ENCODE data around the gene TAF10. TPM values are rescaled to one million over a fixed set of nuclear protein-coding genes. Genes with fewer than 3 reads are reported as not detected.

The TAF10 gene
- total and polyA plus RNA-seq, 4 donors = 10.5 to 58.1 (median 31.5) TPM

DNA sequence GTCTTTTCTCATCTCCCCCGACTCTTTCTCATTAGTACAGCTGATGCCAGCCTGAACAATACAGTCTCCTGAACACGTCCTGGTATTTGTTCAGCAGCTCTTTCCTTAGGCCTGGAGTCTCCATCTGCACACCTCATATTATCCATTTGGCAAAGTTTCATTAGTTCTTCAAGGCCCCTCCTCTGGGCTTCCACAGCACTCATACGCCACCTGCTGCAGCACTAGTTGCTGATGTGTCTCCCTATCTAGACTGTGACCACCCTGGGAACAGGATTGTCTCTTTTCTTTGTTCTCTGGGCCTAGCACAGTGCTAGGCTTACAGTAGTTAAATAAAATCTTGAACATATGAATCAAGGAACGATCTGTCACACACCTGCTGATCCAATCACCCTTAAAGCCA is 26.4 kb upstream of the TAF10 start:
- Histone ChIP-seq H3K9me3 (ENCODE audit: control insufficient read depth in 4 of 4, low read length in 3 of 4) (no peaks in the 10 kb centered on the region), H3K9ac (ENCODE audit: low read depth in 1 of 2, low read length in 2 of 2) (no peak overlapping the region), H3K27ac (ENCODE audit: low read depth in 1 of 2, low read length in 2 of 2) (peak overlapping the region in 1 of 2 donors; percentile 7), H3K4me1 (ENCODE audit: control insufficient read depth in 4 of 4, insufficient read depth in 4 of 4, low read length in 3 of 4) (peaks cover 3 to 42% (median 27%) of the 10 kb centered on the region in 4 donors), H3K27me3 (ENCODE audit: control insufficient read depth in 4 of 4, insufficient read depth in 4 of 4, low read length in 3 of 4) (no peaks in the 10 kb centered on the region), H3K36me3 (ENCODE audit: control insufficient read depth in 4 of 4, insufficient read depth in 3 of 4, low read depth in 1 of 4, low read length in 3 of 4) (no peaks in the 10 kb centered on the region), H3K4me3 (ENCODE audit: low read depth in 1 of 3, low read length in 3 of 3) (no peak overlapping the region)
- DNase-seq (ENCODE audit: low spot score) = no peak
- TF ChIP-seq TAF1 (conservative IDR thresholded peaks at IDR 0.05) (no peak), JUND (IDR thresholded peaks at IDR 0.05) (no peak), HNF4G (IDR thresholded peaks at IDR 0.05) (no peak)
- WGBS = 79% methylated on average over 4 of the region's 4 CpGs

DNA sequence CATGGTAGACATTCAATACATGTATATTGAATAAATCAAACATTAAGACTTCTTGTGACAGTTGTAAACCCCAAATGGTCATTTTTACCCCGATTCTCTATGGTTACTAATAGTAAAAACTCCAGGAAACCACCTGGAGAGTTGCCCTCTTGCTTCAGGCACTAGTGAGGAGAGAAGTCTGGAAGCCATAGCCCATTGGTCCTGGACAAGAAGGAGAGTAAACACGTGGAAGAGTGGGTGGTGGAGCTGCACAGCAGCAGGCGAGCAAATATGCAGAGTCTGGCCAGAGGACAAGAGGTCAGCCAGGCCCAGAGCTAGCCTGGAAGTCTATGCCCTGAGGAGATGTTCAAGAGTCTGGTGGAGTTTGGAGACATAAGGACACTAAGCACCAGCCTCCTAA is 25.9 kb upstream of the TAF10 start:
- H3K9ac ChIP-seq (ENCODE audit: low read depth in 1 of 2, low read length in 2 of 2) = no peak overlapping the region
- DNase-seq (ENCODE audit: low spot score) = no peak
- H3K27ac ChIP-seq (ENCODE audit: low read depth in 1 of 2, low read length in 2 of 2) = peak overlapping the region; percentile 7 to 16
- H3K4me1 ChIP-seq (ENCODE audit: control insufficient read depth in 4 of 4, insufficient read depth in 4 of 4, low read length in 3 of 4) = peaks cover 3 to 42% (median 27%) of the 10 kb centered on the region in 4 donors
- TF ChIP-seq GABPA (IDR thresholded peaks at IDR 0.05 in 1 of 2, conservative IDR thresholded peaks at IDR 0.05 in 1 of 2) (no peak), HNF4A (conservative IDR thresholded peaks at IDR 0.05) (peak; percentile 75 to 79), JUND (IDR thresholded peaks at IDR 0.05) (peak in 1 of 2 donors; percentile 51), HNF4G (IDR thresholded peaks at IDR 0.05) (no peak), TAF1 (conservative IDR thresholded peaks at IDR 0.05) (no peak), YY1 (IDR thresholded peaks at IDR 0.05) (peak; percentile 67), RAD21 (IDR thresholded peaks at IDR 0.05) (no peak), EGR1 (IDR thresholded peaks at IDR 0.05; ENCODE audit: low read depth in 2 of 2) (peak; percentile 76 to 80), FOXA2 (IDR thresholded peaks at IDR 0.05) (peak; percentile 31), NR2F2 (IDR thresholded peaks at IDR 0.05) (peak; percentile 75), FOXA1 (IDR thresholded peaks at IDR 0.05) (peak; percentile 45), SP1 (IDR thresholded peaks at IDR 0.05) (peak; percentile 55), RXRA (IDR thresholded peaks at IDR 0.05) (peak; percentile 57 to 67)
- TF ChIP-seq, protein P1, sequence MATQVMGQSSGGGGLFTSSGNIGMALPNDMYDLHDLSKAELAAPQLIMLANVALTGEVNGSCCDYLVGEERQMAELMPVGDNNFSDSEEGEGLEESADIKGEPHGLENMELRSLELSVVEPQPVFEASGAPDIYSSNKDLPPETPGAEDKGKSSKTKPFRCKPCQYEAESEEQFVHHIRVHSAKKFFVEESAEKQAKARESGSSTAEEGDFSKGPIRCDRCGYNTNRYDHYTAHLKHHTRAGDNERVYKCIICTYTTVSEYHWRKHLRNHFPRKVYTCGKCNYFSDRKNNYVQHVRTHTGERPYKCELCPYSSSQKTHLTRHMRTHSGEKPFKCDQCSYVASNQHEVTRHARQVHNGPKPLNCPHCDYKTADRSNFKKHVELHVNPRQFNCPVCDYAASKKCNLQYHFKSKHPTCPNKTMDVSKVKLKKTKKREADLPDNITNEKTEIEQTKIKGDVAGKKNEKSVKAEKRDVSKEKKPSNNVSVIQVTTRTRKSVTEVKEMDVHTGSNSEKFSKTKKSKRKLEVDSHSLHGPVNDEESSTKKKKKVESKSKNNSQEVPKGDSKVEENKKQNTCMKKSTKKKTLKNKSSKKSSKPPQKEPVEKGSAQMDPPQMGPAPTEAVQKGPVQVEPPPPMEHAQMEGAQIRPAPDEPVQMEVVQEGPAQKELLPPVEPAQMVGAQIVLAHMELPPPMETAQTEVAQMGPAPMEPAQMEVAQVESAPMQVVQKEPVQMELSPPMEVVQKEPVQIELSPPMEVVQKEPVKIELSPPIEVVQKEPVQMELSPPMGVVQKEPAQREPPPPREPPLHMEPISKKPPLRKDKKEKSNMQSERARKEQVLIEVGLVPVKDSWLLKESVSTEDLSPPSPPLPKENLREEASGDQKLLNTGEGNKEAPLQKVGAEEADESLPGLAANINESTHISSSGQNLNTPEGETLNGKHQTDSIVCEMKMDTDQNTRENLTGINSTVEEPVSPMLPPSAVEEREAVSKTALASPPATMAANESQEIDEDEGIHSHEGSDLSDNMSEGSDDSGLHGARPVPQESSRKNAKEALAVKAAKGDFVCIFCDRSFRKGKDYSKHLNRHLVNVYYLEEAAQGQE (IDR thresholded peaks at IDR 0.05) = no peak
- TF ChIP-seq, protein P2, sequence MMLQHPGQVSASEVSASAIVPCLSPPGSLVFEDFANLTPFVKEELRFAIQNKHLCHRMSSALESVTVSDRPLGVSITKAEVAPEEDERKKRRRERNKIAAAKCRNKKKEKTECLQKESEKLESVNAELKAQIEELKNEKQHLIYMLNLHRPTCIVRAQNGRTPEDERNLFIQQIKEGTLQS (IDR thresholded peaks at IDR 0.05) = no peak
- TF ChIP-seq, protein P3, sequence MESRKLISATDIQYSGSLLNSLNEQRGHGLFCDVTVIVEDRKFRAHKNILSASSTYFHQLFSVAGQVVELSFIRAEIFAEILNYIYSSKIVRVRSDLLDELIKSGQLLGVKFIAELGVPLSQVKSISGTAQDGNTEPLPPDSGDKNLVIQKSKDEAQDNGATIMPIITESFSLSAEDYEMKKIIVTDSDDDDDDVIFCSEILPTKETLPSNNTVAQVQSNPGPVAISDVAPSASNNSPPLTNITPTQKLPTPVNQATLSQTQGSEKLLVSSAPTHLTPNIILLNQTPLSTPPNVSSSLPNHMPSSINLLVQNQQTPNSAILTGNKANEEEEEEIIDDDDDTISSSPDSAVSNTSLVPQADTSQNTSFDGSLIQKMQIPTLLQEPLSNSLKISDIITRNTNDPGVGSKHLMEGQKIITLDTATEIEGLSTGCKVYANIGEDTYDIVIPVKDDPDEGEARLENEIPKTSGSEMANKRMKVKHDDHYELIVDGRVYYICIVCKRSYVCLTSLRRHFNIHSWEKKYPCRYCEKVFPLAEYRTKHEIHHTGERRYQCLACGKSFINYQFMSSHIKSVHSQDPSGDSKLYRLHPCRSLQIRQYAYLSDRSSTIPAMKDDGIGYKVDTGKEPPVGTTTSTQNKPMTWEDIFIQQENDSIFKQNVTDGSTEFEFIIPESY (IDR thresholded peaks at IDR 0.05) = no peak
- TF ChIP-seq, protein P4, sequence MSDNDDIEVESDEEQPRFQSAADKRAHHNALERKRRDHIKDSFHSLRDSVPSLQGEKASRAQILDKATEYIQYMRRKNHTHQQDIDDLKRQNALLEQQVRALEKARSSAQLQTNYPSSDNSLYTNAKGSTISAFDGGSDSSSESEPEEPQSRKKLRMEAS (IDR thresholded peaks at IDR 0.05) = peak; percentile 60
- TF ChIP-seq, protein P5, sequence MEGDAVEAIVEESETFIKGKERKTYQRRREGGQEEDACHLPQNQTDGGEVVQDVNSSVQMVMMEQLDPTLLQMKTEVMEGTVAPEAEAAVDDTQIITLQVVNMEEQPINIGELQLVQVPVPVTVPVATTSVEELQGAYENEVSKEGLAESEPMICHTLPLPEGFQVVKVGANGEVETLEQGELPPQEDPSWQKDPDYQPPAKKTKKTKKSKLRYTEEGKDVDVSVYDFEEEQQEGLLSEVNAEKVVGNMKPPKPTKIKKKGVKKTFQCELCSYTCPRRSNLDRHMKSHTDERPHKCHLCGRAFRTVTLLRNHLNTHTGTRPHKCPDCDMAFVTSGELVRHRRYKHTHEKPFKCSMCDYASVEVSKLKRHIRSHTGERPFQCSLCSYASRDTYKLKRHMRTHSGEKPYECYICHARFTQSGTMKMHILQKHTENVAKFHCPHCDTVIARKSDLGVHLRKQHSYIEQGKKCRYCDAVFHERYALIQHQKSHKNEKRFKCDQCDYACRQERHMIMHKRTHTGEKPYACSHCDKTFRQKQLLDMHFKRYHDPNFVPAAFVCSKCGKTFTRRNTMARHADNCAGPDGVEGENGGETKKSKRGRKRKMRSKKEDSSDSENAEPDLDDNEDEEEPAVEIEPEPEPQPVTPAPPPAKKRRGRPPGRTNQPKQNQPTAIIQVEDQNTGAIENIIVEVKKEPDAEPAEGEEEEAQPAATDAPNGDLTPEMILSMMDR (IDR thresholded peaks at IDR 0.05; ENCODE audit: low read depth, low read length, missing input control) = no peak
- H3K36me3 ChIP-seq (ENCODE audit: control insufficient read depth in 4 of 4, insufficient read depth in 3 of 4, low read depth in 1 of 4, low read length in 3 of 4) = no peaks in the 10 kb centered on the region
- no peaks in the 10 kb centered on the region for H3K27me3 ChIP-seq (ENCODE audit: control insufficient read depth in 4 of 4, insufficient read depth in 4 of 4, low read length in 3 of 4)
- H3K9me3 ChIP-seq (ENCODE audit: control insufficient read depth in 4 of 4, low read length in 3 of 4) = no peaks in the 10 kb centered on the region
- WGBS = 18% methylated on average over 3 of the region's 3 CpGs
- no peak overlapping the region for H3K4me3 ChIP-seq (ENCODE audit: low read depth in 1 of 3, low read length in 3 of 3)
